Ascending aorta (tissue), 2 donors: ENCODE measurements around the gene UBE2G1. TPM values are rescaled to one million over a fixed set of nuclear protein-coding genes. Genes with fewer than 3 reads are reported as not detected.
"Not testable (repeated sequence)": the region's sequence is repeated elsewhere in the genome, so short reads cannot be mapped to it uniquely, and the experiment has no call there.

Source experiments
- DNase-seq, 2 donors: peaks; one replicate each; pipeline ENCODE4 v3.0.0-alpha.2; 2019; ENCODE audit warnings: low spot score in 2 of 2
- H3K27ac ChIP-seq, 2 donors: fragments of 200-600 bp; sonication (generic); one replicate each; pipeline ENCODE4 v1.5.1; 2016 to 2017; ENCODE audit warnings: mild to moderate bottlenecking in 1 of 2
- H3K27me3 ChIP-seq: fragments of 200-600 bp; sonication (generic); one replicate; pipeline ENCODE4 v1.5.1; 2017
- H3K36me3 ChIP-seq, 2 donors: fragments of 200-600 bp; sonication (generic); one replicate each; pipeline ENCODE4 v1.5.1; 2016
- H3K4me1 ChIP-seq, 2 donors: fragments of 200-600 bp; sonication (generic); one replicate each; pipeline ENCODE4 v1.5.1; 2016 to 2017; ENCODE audit warnings: mild to moderate bottlenecking in 1 of 2
- H3K4me3 ChIP-seq, 2 donors: fragments of 200-600 bp; sonication (generic); one replicate each; pipeline ENCODE4 v1.5.1; 2016 to 2017; ENCODE audit warnings: mild to moderate bottlenecking in 1 of 2
- H3K9me3 ChIP-seq, 2 donors: fragments of 200-600 bp; sonication (generic); one replicate each; pipeline ENCODE4 v1.5.1; 2016
- intact Hi-C: fragments of 100-400 bp; cut with DNase I; formaldehyde crosslinking; loops from one replicate; pipeline ENCODE4 v1.15.1; 2023
- total RNA-seq: library from RNA; depleted of rRNA; stranded (reverse); fragments of >200 nt; gene quantifications from one replicate; pipeline ENCODE4 v1.1.0, GENCODE V29; 2016
- TF ChIP-seq, protein P1 (sequence below), 3 experiments: fragments of 200-600 bp in 2 of 3; fragments of 450-650 bp in 1 of 3; sonication (generic) in 2 of 3; IDR thresholded peaks; one replicate each; pipeline ENCODE4 v1.5.1; 2016 to 2019; ENCODE audit warnings: antibody characterized with exemption in 3 of 3, mild to moderate bottlenecking in 1 of 3, moderate library complexity in 1 of 3

Gene UBE2G1
- total RNA-seq, 1 donor from 2014 or later: 27.9 TPM

DNA sequence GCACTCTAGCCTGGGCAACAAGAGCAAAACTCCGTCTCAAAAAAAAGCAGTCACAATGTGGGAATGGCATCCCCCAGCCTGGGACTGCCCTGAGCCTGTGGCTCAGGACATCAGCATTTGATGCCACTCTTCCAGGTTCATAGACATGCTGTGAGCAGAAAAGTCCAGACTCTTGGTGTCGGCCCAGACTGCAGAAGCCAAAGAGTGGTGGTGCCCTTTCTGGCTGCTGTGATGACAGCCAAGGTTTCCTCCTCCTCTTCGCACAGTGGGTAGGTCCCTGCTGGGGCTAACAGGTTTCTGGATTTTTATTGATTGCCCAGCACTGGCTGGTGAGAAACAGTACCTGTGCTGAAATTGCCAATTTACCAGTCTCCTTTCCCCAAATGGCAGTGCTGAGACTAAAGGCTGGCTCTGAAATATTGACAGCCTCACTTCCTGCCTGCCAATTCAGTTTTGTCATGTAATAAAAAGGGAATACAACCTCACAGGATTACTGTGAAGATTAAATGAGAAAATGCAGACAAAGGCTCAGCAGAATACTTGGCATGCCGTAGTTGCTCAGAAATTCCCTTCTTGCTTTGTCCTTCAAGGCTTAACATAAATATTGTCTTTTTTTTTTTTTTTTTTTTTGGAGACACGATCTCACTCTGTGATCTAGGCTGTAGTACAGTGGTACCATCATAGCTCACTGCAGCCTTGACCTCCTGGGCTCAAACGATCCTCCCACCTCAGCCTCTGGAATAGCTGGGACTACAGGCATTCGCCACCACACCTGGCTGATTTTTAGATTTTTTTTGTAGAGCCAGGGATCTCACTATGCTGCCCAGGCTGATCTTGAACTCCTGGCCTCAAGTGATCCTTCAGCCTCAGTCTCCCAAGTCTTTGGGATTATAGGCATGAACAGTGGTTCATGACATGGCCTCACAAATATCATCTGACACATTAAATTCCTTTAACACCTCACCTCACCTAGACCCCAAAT lies 15.5 kb upstream of the UBE2G1 start:
- TF ChIP-seq, protein P1, sequence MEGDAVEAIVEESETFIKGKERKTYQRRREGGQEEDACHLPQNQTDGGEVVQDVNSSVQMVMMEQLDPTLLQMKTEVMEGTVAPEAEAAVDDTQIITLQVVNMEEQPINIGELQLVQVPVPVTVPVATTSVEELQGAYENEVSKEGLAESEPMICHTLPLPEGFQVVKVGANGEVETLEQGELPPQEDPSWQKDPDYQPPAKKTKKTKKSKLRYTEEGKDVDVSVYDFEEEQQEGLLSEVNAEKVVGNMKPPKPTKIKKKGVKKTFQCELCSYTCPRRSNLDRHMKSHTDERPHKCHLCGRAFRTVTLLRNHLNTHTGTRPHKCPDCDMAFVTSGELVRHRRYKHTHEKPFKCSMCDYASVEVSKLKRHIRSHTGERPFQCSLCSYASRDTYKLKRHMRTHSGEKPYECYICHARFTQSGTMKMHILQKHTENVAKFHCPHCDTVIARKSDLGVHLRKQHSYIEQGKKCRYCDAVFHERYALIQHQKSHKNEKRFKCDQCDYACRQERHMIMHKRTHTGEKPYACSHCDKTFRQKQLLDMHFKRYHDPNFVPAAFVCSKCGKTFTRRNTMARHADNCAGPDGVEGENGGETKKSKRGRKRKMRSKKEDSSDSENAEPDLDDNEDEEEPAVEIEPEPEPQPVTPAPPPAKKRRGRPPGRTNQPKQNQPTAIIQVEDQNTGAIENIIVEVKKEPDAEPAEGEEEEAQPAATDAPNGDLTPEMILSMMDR (IDR thresholded peaks at IDR 0.05): no peak
- no peaks in the 10 kb centered on the region for H3K27me3 ChIP-seq
- H3K27ac ChIP-seq: no peak overlapping the region
- DNase-seq: no peak
- intact Hi-C loops: no loop called here
- H3K4me1 ChIP-seq: no peaks in the 10 kb centered on the region
- H3K9me3 ChIP-seq: no peaks in the 10 kb centered on the region
- H3K36me3 ChIP-seq: no peaks in the 10 kb centered on the region
- H3K4me3 ChIP-seq: no peak overlapping the region

DNA sequence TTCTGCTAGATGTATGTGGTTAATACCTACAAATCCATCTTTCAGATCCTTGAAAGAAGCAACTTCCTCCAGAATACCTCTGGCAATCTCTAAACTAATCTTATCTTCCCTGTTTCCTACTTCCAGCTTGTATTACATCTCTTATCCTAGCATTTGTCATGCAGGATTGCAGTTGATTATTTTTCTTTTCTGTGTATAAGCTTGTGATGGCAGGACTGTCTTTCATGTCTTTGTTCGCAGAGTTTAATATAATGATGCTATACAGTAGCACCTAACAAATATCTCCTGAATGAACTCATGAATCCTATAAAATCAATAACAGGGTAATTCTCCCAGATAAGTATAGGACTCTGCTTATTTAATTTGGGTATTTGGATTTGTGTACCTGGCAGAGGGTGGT lies 12.2 kb upstream of the UBE2G1 start:
- DNase-seq: no peak
- H3K27me3 ChIP-seq: no peaks in the 10 kb centered on the region
- TF ChIP-seq, protein P1 (IDR thresholded peaks at IDR 0.05): no peak
- no peaks in the 10 kb centered on the region for H3K9me3 ChIP-seq
- intact Hi-C loops: no loop called here
- no peaks in the 10 kb centered on the region for H3K4me1 ChIP-seq
- no peaks in the 10 kb centered on the region for H3K36me3 ChIP-seq
- no peak overlapping the region for H3K4me3 ChIP-seq
- H3K27ac ChIP-seq: no peak overlapping the region

DNA sequence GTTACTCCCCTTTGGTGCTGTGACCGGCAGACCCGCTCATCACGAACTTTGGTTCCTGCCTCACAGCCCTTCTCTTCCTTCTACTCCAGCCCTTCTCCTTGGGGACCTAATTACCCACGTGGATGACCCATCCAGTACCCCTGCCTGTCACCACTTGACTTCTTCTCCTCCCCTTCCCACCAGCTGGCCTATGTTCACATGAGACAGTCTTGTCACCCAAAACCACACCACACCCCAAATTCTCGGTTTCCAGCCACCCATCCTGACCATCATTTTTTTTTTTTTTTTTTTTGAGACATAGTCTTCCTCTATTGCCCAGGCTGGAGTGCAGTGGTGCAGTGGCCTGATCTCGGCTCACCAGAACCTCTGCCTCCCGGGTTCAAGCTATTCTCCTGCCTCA lies 10.8 kb upstream of the UBE2G1 start:
- H3K4me1 ChIP-seq, H3K9me3 ChIP-seq, intact Hi-C loops: not testable (repeated sequence)

DNA sequence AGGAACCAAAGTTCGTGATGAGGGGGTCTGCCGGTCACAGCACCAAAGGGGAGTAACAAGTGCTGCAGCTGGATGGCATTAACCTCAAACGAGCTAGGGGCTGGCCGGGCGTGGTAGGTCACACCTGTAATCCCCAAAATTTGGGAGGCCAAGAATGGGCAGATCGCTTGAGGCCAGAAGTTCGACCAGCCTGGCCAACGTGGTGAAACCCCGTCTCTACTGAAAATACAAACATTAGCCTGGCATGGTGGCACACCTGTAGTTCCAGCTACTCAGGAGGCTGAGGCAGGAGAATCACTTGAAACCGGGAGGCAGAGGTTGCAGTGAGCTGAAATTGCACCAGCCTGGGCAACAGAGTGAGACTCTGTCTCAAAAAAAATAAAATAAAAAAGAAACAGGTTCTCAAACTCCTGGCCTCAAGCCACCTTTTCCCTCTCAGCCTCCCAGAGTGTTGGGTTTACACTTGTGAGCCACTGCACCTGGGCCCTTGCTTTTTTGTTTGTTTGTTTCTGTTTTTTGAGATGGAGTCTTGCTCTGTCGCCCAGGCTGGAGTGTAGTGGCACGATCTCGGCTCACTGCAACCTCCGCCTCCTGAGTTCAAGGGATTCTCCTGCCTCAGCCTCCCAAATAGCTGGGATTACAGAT lies 9.4 kb upstream of the UBE2G1 start:
- DNase-seq, intact Hi-C loops, H3K27me3 ChIP-seq, H3K36me3 ChIP-seq, H3K9me3 ChIP-seq, H3K4me1 ChIP-seq, H3K4me3 ChIP-seq, H3K27ac ChIP-seq: not testable (repeated sequence)

More for the DNA sequence above, 10.8 kb upstream of the UBE2G1 start:
- not testable (repeated sequence) for H3K4me3 ChIP-seq, H3K27me3 ChIP-seq, H3K27ac ChIP-seq, DNase-seq, H3K36me3 ChIP-seq

DNA sequence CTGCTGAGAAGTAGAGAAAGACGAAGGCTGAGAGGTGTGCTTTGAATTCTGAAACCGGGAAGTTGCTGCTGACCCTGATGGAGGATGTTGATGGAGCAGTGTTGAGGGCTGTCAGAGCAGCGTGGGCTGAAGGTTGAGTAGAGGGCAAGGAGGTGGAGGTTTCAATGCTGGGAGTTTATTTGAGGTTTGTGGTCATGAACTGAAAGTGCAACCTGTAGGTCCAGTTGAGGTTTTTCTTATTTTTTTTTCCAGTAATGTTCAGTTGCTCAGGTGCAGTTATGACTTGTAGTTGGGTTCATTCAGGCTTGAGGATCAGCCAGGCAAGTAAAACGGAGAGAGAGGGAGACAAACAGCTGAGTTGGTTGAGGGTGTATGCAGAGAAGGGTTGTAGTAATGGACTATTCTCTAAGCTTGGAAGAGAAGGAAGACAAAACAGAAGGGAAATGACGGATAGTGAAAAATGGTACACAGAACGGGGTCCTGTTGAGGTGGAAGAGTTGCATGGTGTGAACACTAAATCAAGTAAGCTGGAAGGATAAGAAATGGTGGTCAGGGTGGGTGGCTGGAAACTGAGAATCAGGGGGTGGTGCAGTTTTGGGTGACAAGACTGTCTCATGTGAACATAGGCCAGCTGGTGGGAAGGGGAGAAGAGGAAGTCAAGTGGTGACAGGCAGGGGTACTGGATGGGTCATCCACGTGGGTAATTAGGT lies 8.7 kb upstream of the UBE2G1 start:
- no peak for DNase-seq
- intact Hi-C loops: no loop called here
- TF ChIP-seq, protein P1 (IDR thresholded peaks at IDR 0.05): no peak
- H3K9me3 ChIP-seq: no peaks in the 10 kb centered on the region
- H3K27ac ChIP-seq: no peak overlapping the region
- no peaks in the 10 kb centered on the region for H3K36me3 ChIP-seq
- H3K4me3 ChIP-seq: no peak overlapping the region
- no peaks in the 10 kb centered on the region for H3K27me3 ChIP-seq
- H3K4me1 ChIP-seq: no peaks in the 10 kb centered on the region

DNA sequence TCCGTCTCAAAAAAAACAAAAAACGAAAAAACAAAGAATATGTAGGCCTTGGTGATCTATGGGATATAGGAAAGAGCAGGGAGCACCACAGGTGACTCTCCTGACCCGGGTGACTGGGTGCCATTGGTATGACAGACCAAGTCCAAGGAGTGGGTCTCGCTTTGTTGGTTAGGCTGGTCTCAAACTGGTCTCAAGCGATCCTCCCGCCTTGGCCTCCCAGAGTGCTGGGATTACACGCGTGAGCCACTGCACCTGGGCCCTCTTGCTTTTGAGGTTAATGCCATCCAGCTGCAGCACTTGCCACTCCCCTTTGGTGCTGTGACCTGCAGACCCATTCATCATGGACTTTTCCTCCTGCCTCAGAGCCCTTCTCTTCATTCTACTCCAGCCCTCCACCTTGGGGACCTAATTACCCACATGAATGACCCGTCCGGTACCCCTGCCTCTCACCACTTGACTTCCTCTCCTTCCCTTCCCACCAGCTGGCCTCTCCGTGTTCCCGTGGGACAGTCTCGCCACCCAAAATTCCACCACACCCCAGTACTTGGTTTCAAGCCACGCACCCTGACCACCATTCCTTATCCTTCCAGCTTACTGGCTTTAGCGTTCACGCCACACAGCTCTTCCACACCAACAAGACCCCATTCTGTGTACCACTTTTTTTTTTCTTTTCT lies 3.2 kb upstream of the UBE2G1 start:
- no peak overlapping the region for H3K27ac ChIP-seq
- TF ChIP-seq, protein P1 (IDR thresholded peaks at IDR 0.05): no peak
- intact Hi-C loops: loop anchor here (5.0 kb wide), 4 partner anchors 107 to 162 kb away; partner anchors contain the start of genes ANKFY1 and SPNS2

More for the DNA sequence above, 3.2 kb upstream of the UBE2G1 start:
- DNase-seq: no peak
- Histone ChIP-seq H3K36me3 (no peaks in the 10 kb centered on the region), H3K9me3 (no peaks in the 10 kb centered on the region), H3K4me1 (peaks cover under 1 to 3% of the 10 kb centered on the region in 2 donors), H3K4me3 (no peak overlapping the region), H3K27me3 (no peaks in the 10 kb centered on the region)
